HEK293T (cell line): Measurements from ENCODE around the gene C15orf40.

ENCODE experiments used
- CTCF ChIA-PET: fragments of 350-600 bp; formaldehyde crosslinking; extraction: SDS; loops from one replicate; lab custom pipeline; 2021; ENCODE audit warnings: antibody characterized with exemption, inconsistent platforms; lab: Yijun Ruan, JAX
- POLR2A ChIA-PET: fragments of 350-600 bp; formaldehyde crosslinking; extraction: SDS; loops from one replicate; lab custom pipeline; 2020; ENCODE audit warnings: antibody characterized with exemption, inconsistent platforms; lab: Yijun Ruan, JAX
- DNase-seq: peaks from one replicate; pipeline ENCODE4 v3.0.0; 2012; ENCODE audit warnings: mixed read lengths; ENCODE audit errors: extremely low spot score
- ARNT ChIP-seq: fragments of 450-650 bp; IDR thresholded peaks from 2 replicates; pipeline ENCODE4 v1.6.1; 2017; ENCODE audit warnings: mild to moderate bottlenecking
- BHLHE40 ChIP-seq: fragments of 450-650 bp; IDR thresholded peaks from 2 replicates; pipeline ENCODE4 v1.6.1; 2016; ENCODE audit warnings: mild to moderate bottlenecking, moderate library complexity, borderline replicate concordance
- CTBP1 ChIP-seq: fragments of 450-650 bp; IDR thresholded peaks from 2 replicates; pipeline ENCODE4 v1.6.1; 2016; ENCODE audit warnings: borderline replicate concordance
- ELF4 ChIP-seq: fragments of 450-650 bp; IDR thresholded peaks from 2 replicates; pipeline ENCODE4 v1.6.1; 2017; ENCODE audit warnings: antibody characterized with exemption
- FOXA1 ChIP-seq: fragments of 450-650 bp; IDR thresholded peaks from 2 replicates; pipeline ENCODE4 v1.6.1; 2016; ENCODE audit warnings: mild to moderate bottlenecking
- FOXK2 ChIP-seq: fragments of 450-650 bp; IDR thresholded peaks from 2 replicates; pipeline ENCODE4 v1.6.1; 2016; ENCODE audit warnings: mild to moderate bottlenecking
- FOXM1 ChIP-seq: fragments of 450-650 bp; IDR thresholded peaks from 2 replicates; pipeline ENCODE4 v1.6.1; 2017; ENCODE audit warnings: mild to moderate bottlenecking, borderline replicate concordance
- HDGF ChIP-seq: fragments of 450-650 bp; IDR thresholded peaks from 2 replicates; pipeline ENCODE4 v1.6.1; 2017; ENCODE audit warnings: antibody characterized with exemption, borderline replicate concordance
- L3MBTL2 ChIP-seq: fragments of 450-650 bp; conservative IDR thresholded peaks from 2 replicates; pipeline ENCODE4 v1.6.1; 2016; ENCODE audit warnings: mild to moderate bottlenecking
- LEF1 ChIP-seq: fragments of 450-650 bp; IDR thresholded peaks from 2 replicates; pipeline ENCODE4 v1.6.1; 2017; ENCODE audit warnings: mild to moderate bottlenecking, borderline replicate concordance
- NFRKB ChIP-seq: fragments of 450-650 bp; IDR thresholded peaks from 2 replicates; pipeline ENCODE4 v1.6.1; 2016; ENCODE audit warnings: mild to moderate bottlenecking, moderate library complexity
- SP1 ChIP-seq: fragments of 450-650 bp; IDR thresholded peaks from 2 replicates; pipeline ENCODE4 v1.6.1; 2017
- SUZ12 ChIP-seq: fragments of 450-650 bp; IDR thresholded peaks from 2 replicates; pipeline ENCODE4 v1.6.1; 2016; ENCODE audit warnings: mild to moderate bottlenecking
- TARDBP ChIP-seq: fragments of 450-650 bp; IDR thresholded peaks from 2 replicates; pipeline ENCODE4 v1.6.1; 2016
- ZNF384 ChIP-seq: fragments of 450-650 bp; IDR thresholded peaks from 2 replicates; pipeline ENCODE4 v1.6.1; 2016
- TF ChIP-seq, protein P1 (sequence below): fragments of 450-650 bp; IDR thresholded peaks from 2 replicates; pipeline ENCODE4 v1.6.1; 2016

Gene C15orf40

GRCh38 chr15:83011271-83012075 is at the start of gene C15orf40:
Gene C15orf40, minus strand, starts transcription at chr15:83011639. Its CDS starts 32 bp downstream, at chr15:83011607.
- peak; percentile 97 for DNase-seq
- ChIA-PET CTCF (interaction anchor here (0.6 to 3.5 kb wide), 9 partner anchors 9 to 369 kb away, joined by 3 to 11 read pairs (median 3); partner anchors contain the start of gene BTBD1), POLR2A (interaction anchor here (0.5 to 2.6 kb wide), 18 partner anchors 9 to 471 kb away, joined by 3 to 15 read pairs (median 4); partner anchors contain the start of genes BTBD1, RAMAC, RPS17 and SH3GL3)
- TF ChIP-seq L3MBTL2 (peak; percentile 97), HDGF (peak; percentile 83; the same call in 1 of the 2 replicates), ELF4 (0 out of 2 replicates have a peak, but pooled peaks have one; percentile 53), NFRKB (no peak), FOXK2 (no peak), ARNT (peak; percentile 57; the same call in 1 of the 2 replicates)

DNA sequence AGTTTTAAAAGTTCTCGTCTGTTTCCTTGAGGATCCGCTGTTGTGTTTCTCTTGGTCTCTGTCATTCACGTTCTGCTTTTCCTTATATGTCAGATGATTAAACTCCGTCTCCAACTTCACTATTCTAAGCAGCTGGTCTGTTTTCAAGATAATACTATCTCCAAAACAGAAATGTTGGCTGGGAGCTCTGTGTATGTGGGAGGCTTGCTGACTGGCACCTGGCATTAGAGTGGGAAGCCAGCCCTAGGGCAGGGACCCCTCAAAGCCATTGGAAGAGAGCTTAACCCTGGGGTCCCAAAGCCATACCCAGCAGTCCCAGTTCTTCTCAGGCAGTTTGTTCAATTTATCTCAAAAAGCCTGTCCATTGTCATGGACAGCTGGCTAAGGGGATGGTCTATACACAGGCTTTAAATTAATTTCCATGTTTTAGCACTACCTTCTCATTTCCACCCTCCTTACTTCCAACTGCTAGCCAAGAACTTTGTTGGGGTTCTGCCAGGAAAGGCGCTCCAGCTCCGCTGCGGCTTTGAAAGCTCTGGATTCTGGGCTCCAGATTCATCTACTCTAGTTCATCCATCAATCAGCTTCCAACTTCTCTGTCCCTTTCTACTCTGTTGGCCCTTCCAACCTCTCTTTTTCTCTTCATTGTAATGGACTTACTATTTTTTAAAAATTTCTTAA is 46.4 kb upstream of the C15orf40 start:
- DNase-seq = no peak
- ChIA-PET POLR2A (interaction anchor here (2.9 kb wide), 1 partner anchor 9 kb away, joined by 12 read pairs; the partner anchor contains the start of gene BTBD1), CTCF (no interaction called here)
- TF ChIP-seq FOXK2 = no peak
- no peak for TF ChIP-seq CTBP1
- no peak for TF ChIP-seq HDGF
- TF ChIP-seq, protein P1, sequence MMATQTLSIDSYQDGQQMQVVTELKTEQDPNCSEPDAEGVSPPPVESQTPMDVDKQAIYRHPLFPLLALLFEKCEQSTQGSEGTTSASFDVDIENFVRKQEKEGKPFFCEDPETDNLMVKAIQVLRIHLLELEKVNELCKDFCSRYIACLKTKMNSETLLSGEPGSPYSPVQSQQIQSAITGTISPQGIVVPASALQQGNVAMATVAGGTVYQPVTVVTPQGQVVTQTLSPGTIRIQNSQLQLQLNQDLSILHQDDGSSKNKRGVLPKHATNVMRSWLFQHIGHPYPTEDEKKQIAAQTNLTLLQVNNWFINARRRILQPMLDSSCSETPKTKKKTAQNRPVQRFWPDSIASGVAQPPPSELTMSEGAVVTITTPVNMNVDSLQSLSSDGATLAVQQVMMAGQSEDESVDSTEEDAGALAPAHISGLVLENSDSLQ = no peak
- no peak for TF ChIP-seq SP1
- TF ChIP-seq FOXM1 = no peak
- TF ChIP-seq TARDBP = no peak

GRCh38 chr15:83057002-83057401 is 45.6 kb upstream of the C15orf40 start:
- TF ChIP-seq FOXA1 (no peak), SP1 (no peak), FOXM1 (no peak), HDGF (no peak), TARDBP (no peak), FOXK2 (no peak), ZNF384 (no peak), ARNT (no peak), L3MBTL2 (no peak), ELF4 (no peak), SUZ12 (no peak), BHLHE40 (no peak), LEF1 (no peak), NFRKB (no peak), CTBP1 (no peak)
- TF ChIP-seq, protein P1 = no peak
- POLR2A ChIA-PET = interaction anchor here (2.9 kb wide), 1 partner anchor 10 kb away, joined by 12 read pairs; the partner anchor contains the start of gene BTBD1
- CTCF ChIA-PET = no interaction called here
- DNase-seq = no peak

DNA sequence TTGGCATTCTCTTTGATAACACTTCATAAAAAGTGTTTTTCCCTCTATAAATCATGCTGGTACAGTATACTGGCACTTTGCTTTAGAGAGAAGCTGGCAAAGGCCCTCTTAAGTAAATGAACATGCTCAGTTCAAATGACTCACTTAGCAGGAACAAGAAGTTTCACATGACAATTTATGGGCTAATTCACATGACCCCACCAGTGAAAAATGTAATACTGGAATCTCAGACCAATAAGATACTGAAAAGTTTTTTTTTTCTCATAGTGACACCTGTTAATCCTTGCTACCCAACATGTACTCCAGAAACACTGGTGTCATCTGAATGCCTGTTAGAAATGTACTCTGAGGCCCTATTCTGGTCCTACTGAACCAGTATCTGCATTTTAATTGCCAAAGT is 41.7 kb upstream of the C15orf40 start:
- CTCF ChIA-PET = no interaction called here
- no peak for TF ChIP-seq ELF4
- TF ChIP-seq, protein P1 = no peak
- TF ChIP-seq SP1 = no peak
- TF ChIP-seq NFRKB = no peak
- no peak for TF ChIP-seq ARNT
- no peak for TF ChIP-seq ZNF384
- no peak for TF ChIP-seq LEF1
- no peak for TF ChIP-seq BHLHE40
- no peak for TF ChIP-seq FOXM1
- no peak for TF ChIP-seq CTBP1
- no peak for TF ChIP-seq SUZ12
- TF ChIP-seq L3MBTL2 = no peak
- TF ChIP-seq HDGF = no peak
- TF ChIP-seq FOXK2 = no peak
- no peak for TF ChIP-seq FOXA1
- no peak for TF ChIP-seq TARDBP
- DNase-seq = no peak
- POLR2A ChIA-PET = interaction anchor here (1.4 kb wide), 1 partner anchor 14 kb away, joined by 5 read pairs; the partner anchor contains the start of gene BTBD1

DNA sequence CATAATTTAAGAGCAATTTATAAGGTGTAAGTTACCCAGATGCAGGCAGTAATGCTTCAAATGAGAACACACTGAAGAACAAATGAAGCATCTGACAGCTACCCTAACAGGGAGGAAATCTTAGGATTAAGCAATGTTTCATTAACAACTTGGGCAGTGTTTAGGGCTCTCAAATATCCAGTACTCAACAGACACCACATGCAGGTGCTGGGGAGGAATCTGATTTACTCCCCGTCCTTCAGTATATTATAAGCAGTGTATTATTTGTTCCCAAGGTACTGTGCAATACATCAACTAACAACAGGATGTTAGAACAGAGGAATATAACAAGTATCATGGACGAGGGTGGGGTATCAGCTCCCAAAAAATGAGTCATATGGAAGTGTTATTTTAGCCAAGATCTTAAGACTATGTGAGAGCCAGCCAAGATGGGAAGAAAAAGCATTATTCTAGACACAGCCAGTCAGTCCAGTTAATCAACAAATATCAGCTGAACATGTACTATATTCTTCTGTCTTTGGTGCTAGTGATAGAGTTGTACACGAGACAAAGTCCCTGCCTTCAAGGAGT is 35.2 kb upstream of the C15orf40 start:
- TF ChIP-seq NFRKB (no peak), ARNT (no peak), SP1 (no peak), LEF1 (no peak), TARDBP (no peak), HDGF (no peak), FOXM1 (no peak), ELF4 (no peak)
- no peak for DNase-seq
- CTCF ChIA-PET = no interaction called here
- POLR2A ChIA-PET = no interaction called here
